Lung (tissue), 12 donors: ENCODE results near the gene HSPG2. TPM values are rescaled to one million over a fixed set of nuclear protein-coding genes. Genes with fewer than 3 reads are reported as not detected.

Experiments used
- ATAC-seq: fragments of 200-7000 bp; cut with Tn5 transposase; one replicate; pipeline ENCODE4 v1.9.1; 2020; ENCODE audit warnings: moderate number of reproducible peaks; ENCODE audit not compliant: insufficient read depth, low FRiP score
- DNase-seq, 3 donors: peaks; one replicate each; pipeline ENCODE4 v3.0.0-alpha.2; 2013 to 2017
- H3K27ac ChIP-seq, 2 donors: one replicate each; pipeline ENCODE4 v1.5.1; 2013; ENCODE audit warnings: mild to moderate bottlenecking in 2 of 2, moderate library complexity in 2 of 2, control low read depth in 1 of 2, inconsistent platforms in 1 of 2, low read depth in 1 of 2, low read length in 1 of 2
- H3K27me3 ChIP-seq, 3 donors: one replicate each; pipeline ENCODE4 v1.5.1; 2013; ENCODE audit warnings: low read length in 2 of 3; ENCODE audit not compliant: control insufficient read depth in 3 of 3, insufficient read depth in 3 of 3
- H3K36me3 ChIP-seq, 4 donors: one replicate each; pipeline ENCODE4 v1.5.1; 2013; ENCODE audit warnings: low read length in 4 of 4, mild to moderate bottlenecking in 1 of 4, moderate library complexity in 1 of 4; ENCODE audit not compliant: control insufficient read depth in 4 of 4, insufficient read depth in 4 of 4
- H3K4me1 ChIP-seq, 5 donors: one replicate each; pipeline ENCODE4 v1.5.1; 2013; ENCODE audit warnings: low read length in 5 of 5, mild to moderate bottlenecking in 2 of 5, moderate library complexity in 1 of 5; ENCODE audit not compliant: control insufficient read depth in 5 of 5, insufficient read depth in 5 of 5
- H3K4me3 ChIP-seq: one replicate; pipeline ENCODE4 v1.5.1; 2013; ENCODE audit warnings: mild to moderate bottlenecking, control low read depth, moderate library complexity
- H3K9ac ChIP-seq, 2 donors: one replicate each; pipeline ENCODE4 v1.5.1; 2013; ENCODE audit warnings: low read length in 2 of 2, control low read depth in 1 of 2; ENCODE audit not compliant: insufficient read depth in 1 of 2
- H3K9me3 ChIP-seq, 4 donors: one replicate each; pipeline ENCODE4 v1.5.1; 2013; ENCODE audit warnings: low read length in 3 of 4, mild to moderate bottlenecking in 1 of 4, moderate library complexity in 1 of 4; ENCODE audit not compliant: control insufficient read depth in 4 of 4, insufficient read depth in 3 of 4
- WGBS, 2 donors: extraction: QIAGEN DNeasy Blood & Tissue Kit; methylation state at CpG; one replicate each; pipeline ENCODE4 v1.1.7; 2013; 5-methylcytosine and 5-hydroxymethylcytosine counted together
- polyA plus RNA-seq, 2 donors: library from polyadenylated mRNA; stranded (reverse); fragments of 200-250 nt; gene quantifications; one replicate each; pipeline ENCODE4 v1.2.1, GENCODE V29; 2013
- total RNA-seq, 2 donors: library from RNA; depleted of rRNA in 1 of 2; stranded (reverse); fragments of >200 nt in 1 of 2; gene quantifications; one replicate each; pipeline ENCODE4 v1.2.1, GENCODE V29; 2014 to 2021
- TF ChIP-seq, protein P1 (sequence below): IDR thresholded peaks from 2 replicates; pipeline ENCODE4 v1.5.1; 2012; ENCODE audit warnings: mild to moderate bottlenecking; ENCODE audit errors: control extremely low read depth, extremely low read depth
- donor health status: control.
- donor health status: control.
- donor health status: Bipolar disorder and iron deficiency.
- donor health status: healthy.
- donor health status: DM: yes; HTN: yes; CAD: no.

Gene HSPG2
- total and polyA plus RNA-seq, 4 donors = 58.0 to 335 (median 140) TPM

DNA sequence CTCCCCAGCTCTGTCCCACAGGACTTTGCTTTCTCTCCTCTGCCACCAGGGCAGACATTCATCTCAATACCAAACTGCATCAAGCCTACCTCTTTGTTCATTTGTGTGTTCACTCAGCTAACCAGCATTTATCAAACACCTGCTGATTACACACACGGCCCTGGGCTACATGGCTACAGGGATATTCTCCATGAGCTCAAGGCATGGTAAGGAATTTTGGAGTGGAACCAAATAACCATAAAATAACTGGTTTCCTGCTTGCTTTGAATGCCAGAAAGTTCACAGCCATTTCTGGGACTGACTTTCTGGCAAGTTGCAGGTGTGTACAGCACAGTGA lies 70.4 kb downstream of the HSPG2 start:
- no peaks in the 10 kb centered on the region for H3K27me3 ChIP-seq
- 78 to 86% methylated on average over 1 of the region's 1 CpG for WGBS, 2 donors
- ATAC-seq = no peak
- H3K9ac ChIP-seq = no peak overlapping the region
- peaks cover 0 to 4% (median 0%) of the 10 kb centered on the region in 5 donors for H3K4me1 ChIP-seq
- DNase-seq = no peak
- TF ChIP-seq, protein P1, sequence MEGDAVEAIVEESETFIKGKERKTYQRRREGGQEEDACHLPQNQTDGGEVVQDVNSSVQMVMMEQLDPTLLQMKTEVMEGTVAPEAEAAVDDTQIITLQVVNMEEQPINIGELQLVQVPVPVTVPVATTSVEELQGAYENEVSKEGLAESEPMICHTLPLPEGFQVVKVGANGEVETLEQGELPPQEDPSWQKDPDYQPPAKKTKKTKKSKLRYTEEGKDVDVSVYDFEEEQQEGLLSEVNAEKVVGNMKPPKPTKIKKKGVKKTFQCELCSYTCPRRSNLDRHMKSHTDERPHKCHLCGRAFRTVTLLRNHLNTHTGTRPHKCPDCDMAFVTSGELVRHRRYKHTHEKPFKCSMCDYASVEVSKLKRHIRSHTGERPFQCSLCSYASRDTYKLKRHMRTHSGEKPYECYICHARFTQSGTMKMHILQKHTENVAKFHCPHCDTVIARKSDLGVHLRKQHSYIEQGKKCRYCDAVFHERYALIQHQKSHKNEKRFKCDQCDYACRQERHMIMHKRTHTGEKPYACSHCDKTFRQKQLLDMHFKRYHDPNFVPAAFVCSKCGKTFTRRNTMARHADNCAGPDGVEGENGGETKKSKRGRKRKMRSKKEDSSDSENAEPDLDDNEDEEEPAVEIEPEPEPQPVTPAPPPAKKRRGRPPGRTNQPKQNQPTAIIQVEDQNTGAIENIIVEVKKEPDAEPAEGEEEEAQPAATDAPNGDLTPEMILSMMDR = no peak
- no peak overlapping the region for H3K27ac ChIP-seq
- no peaks in the 10 kb centered on the region for H3K9me3 ChIP-seq
- H3K4me3 ChIP-seq = no peak overlapping the region
- H3K36me3 ChIP-seq = peaks cover 8 to 39% (median 23%) of the 10 kb centered on the region in 4 donors

DNA sequence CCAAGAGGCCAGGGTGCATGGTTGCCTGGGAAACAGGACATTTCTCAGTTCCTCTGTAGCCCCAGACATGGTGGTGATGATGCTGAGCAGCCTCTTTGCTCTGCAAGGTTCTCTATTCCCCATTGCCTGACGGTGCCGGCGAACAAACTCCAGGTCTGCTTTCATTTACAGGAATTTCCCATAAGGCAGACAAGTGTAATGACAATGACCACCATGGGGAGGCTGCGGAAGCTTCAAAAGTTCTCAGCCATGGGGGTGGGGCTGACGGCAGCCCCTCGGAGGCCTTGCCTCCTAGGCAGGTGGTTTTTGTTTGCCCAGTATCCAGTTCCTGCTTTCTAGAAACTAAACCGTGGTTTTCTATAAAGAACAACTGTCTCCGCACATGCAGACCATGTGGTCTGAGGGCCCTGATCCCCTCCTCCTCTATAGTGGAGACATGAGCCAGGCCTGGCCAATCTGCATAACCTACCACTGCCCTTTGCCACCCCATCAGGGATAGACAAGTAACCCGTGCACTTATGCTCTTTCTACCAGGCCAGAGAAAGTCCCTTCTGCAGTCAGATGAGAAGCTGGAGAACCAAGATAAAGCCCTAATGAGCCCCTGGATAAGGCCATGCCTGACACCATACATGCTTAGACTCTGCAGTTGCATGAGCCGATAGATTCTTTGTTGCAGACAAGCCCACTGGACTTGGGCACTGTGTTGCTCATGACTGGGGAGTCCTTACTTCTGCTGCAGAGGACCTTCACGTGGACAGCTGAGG lies 71.0 kb downstream of the HSPG2 start:
- H3K9ac ChIP-seq = no peak overlapping the region
- no peak for ATAC-seq
- H3K27me3 ChIP-seq = no peaks in the 10 kb centered on the region
- TF ChIP-seq, protein P1 = no peak
- H3K4me1 ChIP-seq = peaks cover 0 to 4% (median 0%) of the 10 kb centered on the region in 5 donors
- no peak overlapping the region for H3K4me3 ChIP-seq
- peaks cover 5 to 36% (median 23%) of the 10 kb centered on the region in 4 donors for H3K36me3 ChIP-seq
- no peak overlapping the region for H3K27ac ChIP-seq
- H3K9me3 ChIP-seq = no peaks in the 10 kb centered on the region
- WGBS, 2 donors = 53 to 73% methylated on average over 11 of the region's 11 CpGs
- DNase-seq = peak; percentile 11 to 28 (median 13)

DNA sequence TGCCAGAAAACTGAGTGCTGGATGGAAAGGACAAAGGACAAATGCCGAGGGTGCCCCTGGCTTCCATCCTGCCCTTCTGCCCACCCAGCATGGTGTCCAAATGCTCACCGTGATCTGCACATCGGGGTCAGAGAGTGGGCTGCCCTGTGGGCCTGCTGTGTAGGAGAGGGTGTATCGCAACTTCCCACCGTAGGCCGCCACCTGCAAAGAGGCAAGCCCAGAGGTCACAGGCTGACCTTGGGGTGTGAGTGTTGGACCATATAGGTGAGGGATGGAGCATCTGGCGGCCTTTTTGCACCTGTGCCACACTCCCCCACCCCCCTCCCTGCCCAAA lies 71.5 kb downstream of the HSPG2 start:
- H3K36me3 ChIP-seq = peaks cover 11 to 37% (median 26%) of the 10 kb centered on the region in 4 donors

More for the DNA sequence above, 71.5 kb downstream of the HSPG2 start:
- Histone ChIP-seq H3K27me3 (no peaks in the 10 kb centered on the region), H3K4me1 (peaks cover 0 to 4% (median 0%) of the 10 kb centered on the region in 5 donors), H3K27ac (no peak overlapping the region), H3K9me3 (no peaks in the 10 kb centered on the region), H3K4me3 (no peak overlapping the region), H3K9ac (no peak overlapping the region)
- WGBS, 2 donors = 90 to 93% methylated on average over 7 of the region's 7 CpGs
- no peak for ATAC-seq
- TF ChIP-seq, protein P1 = no peak
- DNase-seq = no peak
